ENCODE results near the gene PKMYT1.

The PKMYT1 gene

GRCh38 chr16:2980227-2981176, at the start of gene PKMYT1:
Gene PKMYT1, minus strand, starts transcription at chr16:2980446. Its CDS starts 789 bp downstream, at chr16:2979657.
- H3K4me3 ChIP-seq, result peak within 1 kb of the TSS; percentile 67 to 80 (median 72)

DNA sequence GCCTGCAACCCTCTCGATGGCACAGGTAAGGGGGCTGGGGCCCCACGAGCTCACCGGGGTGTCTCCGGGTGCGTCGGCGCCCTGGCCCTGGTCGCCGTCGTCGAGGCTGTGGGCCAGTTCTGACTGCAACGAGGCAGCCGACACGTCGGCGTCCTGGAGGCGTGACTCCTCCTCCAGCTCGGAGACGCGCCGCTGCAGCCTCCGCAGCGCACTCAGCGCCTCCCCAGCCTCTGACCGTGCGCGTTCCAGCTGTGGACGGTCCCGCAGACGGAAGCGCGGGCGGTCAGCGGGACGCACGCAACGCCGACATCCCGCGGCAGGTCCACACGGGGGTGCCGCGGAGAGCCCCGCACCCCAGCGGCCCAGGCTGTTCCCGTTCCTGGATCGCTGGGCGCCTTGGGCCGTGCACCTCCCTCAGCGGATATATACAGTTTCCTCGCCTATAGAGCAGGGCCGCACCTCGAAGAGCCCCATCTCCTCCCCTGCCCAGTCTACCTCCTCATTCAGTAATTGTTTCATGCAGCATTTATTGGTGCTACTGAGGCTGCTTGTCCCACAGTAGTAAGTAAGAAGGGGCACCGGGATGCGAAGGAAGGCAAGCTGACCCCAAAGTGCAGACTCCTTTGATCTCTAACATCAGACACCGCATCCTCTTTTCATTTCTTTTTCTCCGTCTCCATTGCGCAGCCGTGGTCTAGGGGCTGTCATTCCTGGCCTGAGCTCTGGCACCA, 49.4 kb upstream of the PKMYT1 start:
- H3K4me3 ChIP-seq, result peak overlapping the region in 4 of 7 experiments; percentile 4 to 24 (median 19)
- peak overlapping the region in 1 of 21 experiments; percentile 29 for H3K27ac ChIP-seq

More at GRCh38 chr16:2980227-2981176, at the start of gene PKMYT1:
- H3K27ac ChIP-seq, result peak within 1 kb of the TSS; percentile 44 to 96 (median 91)

- H3K27ac ChIP-seq, result peak overlapping the region in 1 of 21 experiments; percentile 29
- peak overlapping the region in 2 of 7 experiments; percentile 2 to 24 for H3K4me3 ChIP-seq
Measured at GRCh38 chr16:3028716-3029319, 48.6 kb upstream of the PKMYT1 start.

DNA sequence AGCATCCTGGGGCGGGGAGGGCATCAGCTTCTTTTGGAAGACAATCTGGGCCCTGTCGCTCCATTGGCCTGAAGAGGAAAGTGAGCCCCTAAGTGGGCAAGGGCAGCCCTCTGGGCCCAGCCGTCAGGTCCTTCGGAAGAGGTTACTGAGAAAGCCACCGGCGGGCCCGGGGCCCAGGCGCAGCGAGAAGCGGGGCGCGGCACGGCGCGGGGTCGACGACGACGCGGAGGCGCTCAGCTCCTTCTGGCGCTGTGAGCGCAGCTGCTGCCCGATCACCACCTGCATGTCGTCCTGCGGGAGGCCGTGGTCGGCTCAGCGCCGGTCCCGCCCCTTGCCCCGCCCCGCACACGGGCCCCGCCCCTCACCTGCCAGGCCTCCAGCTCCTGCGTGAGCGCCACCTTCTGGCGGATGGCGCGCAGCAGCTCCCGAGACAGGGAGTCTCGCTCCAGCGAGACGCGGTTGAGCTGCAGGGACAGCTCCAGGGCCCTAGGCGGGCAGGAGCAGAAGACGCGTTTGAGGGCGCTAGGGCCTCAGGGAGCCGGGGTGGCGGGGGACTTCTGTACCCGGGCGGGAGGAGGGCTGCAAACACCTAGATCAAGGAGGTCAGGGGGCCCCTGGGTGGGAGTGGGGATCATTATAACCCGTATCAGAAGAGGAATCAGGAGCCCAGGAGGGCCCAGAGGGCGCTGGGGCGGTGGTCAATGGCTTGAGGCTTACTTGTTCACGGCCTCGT, 47.9 kb upstream of the PKMYT1 start:
- Histone ChIP-seq H3K4me3 (peak overlapping the region in 1 of 7 experiments; percentile 2), H3K27ac (peak overlapping the region in 1 of 21 experiments; percentile 10)

GRCh38 chr16:3027489-3027795, 47.2 kb upstream of the PKMYT1 start:
- no peak overlapping the region for H3K27ac ChIP-seq

DNA sequence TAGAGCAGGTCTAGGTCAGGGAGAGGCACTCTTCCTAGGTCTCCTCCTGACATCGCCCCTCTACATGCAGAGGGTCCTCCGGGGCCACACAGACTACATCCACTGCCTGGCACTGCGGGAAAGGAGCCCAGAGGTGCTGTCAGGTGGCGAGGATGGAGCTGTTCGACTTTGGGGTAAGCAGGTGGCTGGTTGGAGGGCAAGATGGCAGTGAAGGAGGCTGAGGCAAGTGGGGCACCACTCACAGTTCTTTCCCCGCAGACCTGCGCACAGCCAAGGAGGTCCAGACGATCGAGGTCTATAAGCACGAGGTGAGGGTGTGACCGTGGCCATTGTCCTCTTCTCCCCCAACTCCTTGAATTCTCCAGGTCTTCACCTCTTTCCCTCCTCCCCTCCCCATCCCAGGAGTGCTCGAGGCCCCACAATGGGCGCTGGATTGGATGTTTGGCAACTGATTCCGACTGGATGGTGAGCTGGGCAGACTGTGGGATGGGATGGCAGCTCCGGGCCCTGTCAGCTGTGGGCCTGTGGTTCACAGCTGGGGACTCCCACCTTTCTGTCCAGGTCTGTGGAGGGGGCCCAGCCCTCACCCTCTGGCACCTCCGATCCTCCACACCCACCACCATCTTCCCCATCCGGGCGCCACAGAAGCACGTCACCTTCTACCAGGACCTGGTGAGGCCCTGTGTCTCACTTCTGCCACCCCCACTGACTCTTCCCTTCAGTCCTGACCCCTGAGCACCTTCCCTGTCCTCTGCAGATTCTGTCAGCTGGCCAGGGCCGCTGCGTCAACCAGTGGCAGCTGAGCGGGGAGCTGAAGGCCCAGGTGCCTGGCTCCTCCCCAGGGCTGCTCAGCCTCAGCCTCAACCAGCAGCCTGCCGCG, 46.6 kb upstream of the PKMYT1 start:
- no peak overlapping the region for H3K27ac ChIP-seq
- no peak overlapping the region for H3K4me3 ChIP-seq

More at GRCh38 chr16:3027489-3027795, 47.2 kb upstream of the PKMYT1 start:
- no peak overlapping the region for H3K4me3 ChIP-seq

DNA sequence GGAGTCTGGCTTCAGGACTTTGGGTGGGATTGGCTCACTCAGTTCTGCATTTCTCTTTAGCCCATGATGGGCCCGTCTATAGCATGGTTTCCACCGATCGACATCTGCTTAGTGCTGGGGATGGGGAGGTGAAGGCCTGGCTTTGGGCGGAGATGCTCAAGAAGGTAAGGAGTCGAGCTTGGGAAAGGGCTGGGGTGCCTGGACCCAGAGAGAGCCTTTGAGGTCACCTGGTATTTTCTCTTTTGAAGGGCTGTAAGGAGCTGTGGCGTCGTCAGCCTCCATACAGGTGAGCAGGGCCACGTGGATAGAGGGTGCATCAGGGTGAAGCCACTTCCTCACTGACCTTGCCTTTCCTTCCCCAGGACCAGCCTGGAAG, 45.7 kb upstream of the PKMYT1 start:
- H3K4me3 ChIP-seq, result no peak overlapping the region

DNA sequence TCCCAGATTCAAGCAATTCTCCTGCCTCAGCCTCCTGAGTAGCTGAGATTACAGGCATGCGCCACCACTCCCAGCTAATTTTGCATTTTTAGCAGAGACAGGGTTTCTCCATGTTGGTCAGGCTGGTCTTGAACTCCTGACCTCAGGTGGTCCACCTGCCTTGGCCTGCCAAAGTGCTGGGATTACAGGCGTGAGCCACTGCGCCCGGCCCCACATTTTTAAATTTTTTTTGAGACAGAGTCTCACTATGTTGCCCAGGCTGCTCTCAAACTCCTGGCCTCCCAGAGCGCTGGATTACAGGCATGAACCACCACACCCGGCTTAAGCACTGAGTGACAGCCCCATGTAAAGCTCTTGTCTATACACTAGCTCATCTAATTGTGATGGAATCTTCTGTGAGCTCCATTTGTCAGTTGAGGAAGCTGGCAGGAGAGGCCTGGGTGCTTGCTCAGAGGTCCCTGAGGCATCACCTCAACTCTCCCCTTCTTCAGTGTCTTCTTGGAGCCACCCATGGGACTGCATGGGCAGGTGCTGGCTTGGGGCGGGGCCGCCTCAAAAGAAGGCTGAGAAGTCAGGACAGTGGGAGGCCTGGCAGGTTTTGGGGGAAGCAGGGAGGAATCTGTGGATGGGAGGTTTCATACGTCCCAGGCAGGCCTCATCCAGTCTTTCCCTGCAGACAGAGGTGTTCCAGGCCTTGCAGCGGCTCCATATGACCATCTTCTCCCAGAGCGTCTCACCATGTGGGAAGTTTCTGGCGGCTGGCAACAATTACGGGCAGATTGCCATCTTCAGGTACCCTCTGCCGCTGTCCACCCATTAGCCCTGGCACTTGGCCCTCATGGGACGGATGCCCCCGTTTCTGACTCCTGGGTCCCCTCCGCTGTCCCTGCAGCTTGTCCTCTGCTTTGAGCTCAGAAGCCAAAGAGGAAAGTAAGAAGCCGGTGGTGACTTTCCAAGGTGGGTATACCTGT, 45.1 kb upstream of the PKMYT1 start:
- H3K4me3 ChIP-seq, result no peak overlapping the region

More for the DNA sequence above, 45.7 kb upstream of the PKMYT1 start:
- H3K27ac ChIP-seq, result no peak overlapping the region

GRCh38 chr16:3023669-3024478, 43.6 kb upstream of the PKMYT1 start, which contains the start of the genes HCFC1R1 and THOC6:
Gene HCFC1R1, minus strand, starts transcription at chr16:3023942. Its CDS starts 1 bp downstream, at chr16:3023941.
Gene THOC6, plus strand, starts transcription at chr16:3024035. Its CDS starts 292 bp downstream, at chr16:3024327.
- Histone ChIP-seq H3K4me3 (peak within 1 kb of the TSS; percentile 34 to 72 (median 64)), H3K27ac (peak within 1 kb of the TSS; percentile 60 to 98 (median 94))

More for the DNA sequence above, 45.1 kb upstream of the PKMYT1 start:
- no peak overlapping the region for H3K27ac ChIP-seq

DNA sequence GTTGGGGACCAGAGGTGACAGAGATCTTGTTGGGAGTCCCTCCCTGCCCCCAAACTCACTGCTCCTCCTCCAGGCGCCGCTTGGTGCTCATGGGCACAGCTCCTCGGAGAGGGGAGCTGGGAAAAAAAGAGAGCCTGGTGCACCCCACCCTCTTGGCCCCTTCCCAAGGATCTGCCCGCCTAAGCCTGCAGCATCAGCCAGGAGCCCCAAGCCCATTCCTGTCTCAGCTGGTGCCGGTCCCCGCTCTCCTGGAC, 43.1 kb upstream of the PKMYT1 start:
- peak overlapping the region; percentile 60 to 98 (median 94) for H3K27ac ChIP-seq
- H3K4me3 ChIP-seq, result peak overlapping the region; percentile 34 to 72 (median 64)

DNA sequence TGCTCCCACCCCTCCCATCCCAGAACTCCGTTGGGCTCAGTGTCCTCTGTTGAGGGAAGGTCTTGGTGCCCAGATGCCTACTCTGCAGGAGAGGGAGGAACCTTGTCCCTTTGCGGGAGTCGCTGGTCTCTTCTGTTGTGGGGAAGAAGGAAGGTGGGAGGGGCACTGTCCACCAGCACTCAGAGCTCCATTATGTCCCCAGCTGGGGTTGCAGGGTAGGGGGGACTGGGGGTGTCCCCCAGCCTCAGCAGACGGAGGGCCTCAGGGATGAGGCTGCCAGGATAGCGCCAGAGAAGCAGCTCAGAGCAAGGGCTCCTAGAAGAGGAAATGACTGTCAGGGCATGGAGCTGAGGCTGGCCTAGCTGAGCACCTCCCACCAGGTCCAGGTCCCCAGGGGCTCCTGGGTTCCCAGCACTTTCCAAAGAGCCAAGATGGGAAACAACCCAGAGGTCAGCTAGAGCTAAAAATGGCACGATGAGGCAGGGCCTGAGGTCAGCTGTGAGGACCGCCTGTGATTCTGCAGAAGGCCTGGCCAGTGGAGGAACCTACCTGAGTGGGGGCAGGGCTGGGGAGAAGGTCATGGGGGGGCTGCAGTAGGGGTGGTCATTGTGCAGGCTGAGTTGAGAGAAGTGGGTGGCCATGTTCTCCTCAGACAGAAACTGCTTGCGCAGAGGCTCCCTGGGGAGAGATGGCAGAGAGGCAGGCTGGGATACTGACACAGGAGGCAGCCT, 42.6 kb upstream of the PKMYT1 start:
- peak overlapping the region in 20 of 21 experiments; percentile 85 to 98 (median 94) for H3K27ac ChIP-seq

DNA sequence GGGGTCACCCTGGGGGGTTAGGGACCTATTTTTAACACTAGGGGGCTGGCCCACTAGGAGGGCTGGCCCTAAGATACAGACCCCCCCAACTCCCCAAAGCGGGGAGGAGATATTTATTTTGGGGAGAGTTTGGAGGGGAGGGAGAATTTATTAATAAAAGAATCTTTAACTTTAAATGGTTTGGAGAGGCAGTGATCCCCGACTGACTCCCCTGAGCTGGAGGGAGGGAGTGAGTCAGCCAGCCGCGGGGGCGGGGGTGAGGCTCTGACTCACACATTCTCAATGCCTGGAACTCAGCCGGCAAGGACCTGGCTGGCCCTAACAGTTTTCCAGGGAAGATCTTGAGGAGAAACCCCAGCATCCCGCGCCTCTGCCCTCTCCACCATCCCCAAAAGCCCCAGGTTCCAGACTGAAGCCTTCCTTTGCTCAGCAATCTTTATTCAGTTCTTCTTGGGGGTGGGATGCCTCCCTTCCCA, 42.0 kb upstream of the PKMYT1 start:
- peak overlapping the region in 20 of 21 experiments; percentile 85 to 98 (median 94) for H3K27ac ChIP-seq

More for the DNA sequence above, 42.6 kb upstream of the PKMYT1 start:
- H3K4me3 ChIP-seq, result peak overlapping the region; percentile 34 to 72 (median 64)

DNA sequence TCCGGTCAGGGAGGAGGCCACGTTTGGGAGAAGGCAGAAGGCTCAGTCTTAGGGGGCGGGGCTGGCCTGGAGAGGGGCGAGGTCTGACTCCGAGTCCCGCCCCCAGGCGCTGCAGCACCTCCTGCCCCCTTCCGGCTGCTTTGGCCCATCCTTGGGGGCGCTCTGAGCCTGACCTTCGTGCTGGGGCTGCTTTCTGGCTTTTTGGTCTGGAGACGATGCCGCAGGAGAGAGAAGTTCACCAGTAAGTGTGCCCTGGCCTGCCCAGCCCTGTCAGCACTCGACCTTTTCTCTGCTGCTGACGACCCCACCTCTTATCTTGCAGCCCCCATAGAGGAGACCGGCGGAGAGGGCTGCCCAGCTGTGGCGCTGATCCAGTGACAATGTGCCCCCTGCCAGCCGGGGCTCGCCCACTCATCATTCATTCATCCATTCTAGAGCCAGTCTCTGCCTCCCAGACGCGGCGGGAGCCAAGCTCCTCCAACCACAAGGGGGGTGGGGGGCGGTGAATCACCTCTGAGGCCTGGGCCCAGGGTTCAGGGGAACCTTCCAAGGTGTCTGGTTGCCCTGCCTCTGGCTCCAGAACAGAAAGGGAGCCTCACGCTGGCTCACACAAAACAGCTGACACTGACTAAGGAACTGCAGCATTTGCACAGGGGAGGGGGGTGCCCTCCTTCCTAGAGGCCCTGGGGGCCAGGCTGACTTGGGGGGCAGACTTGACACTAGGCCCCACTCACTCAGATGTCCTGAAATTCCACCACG, 41.4 kb upstream of the PKMYT1 start:
- Histone ChIP-seq H3K4me3 (peak overlapping the region; percentile 50 to 72 (median 64)), H3K27ac (peak overlapping the region; percentile 72 to 98 (median 94))

More for the DNA sequence above, 42.0 kb upstream of the PKMYT1 start:
- peak overlapping the region; percentile 56 to 72 (median 64) for H3K4me3 ChIP-seq

GRCh38 chr16:3020604-3021448, 40.6 kb upstream of the PKMYT1 start:
- Histone ChIP-seq H3K27ac (peak overlapping the region; percentile 72 to 98 (median 94)), H3K4me3 (peak overlapping the region; percentile 50 to 72 (median 64))

Data from skin epidermis (tissue), 12 donors.